Lower leg skin (tissue), 4 donors: ENCODE measurements around the gene PECR. TPM values are rescaled to one million over a fixed set of nuclear protein-coding genes. Genes with fewer than 3 reads are reported as not detected.
"Not testable (repeated sequence)": the region's sequence is repeated elsewhere in the genome, so short reads cannot be mapped to it uniquely, and the experiment has no call there.

ENCODE experiments used
- DNase-seq, 2 donors: peaks; one replicate each; pipeline ENCODE4 v3.0.0-alpha.2; 2019; ENCODE audit warnings: low spot score in 2 of 2
- H3K4me3 ChIP-seq: fragments of 200-600 bp; sonication (generic); 2 replicates; pipeline ENCODE4 v1.5.1; 2017; ENCODE audit warnings: mild to moderate bottlenecking, low read depth; ENCODE audit not compliant: poor library complexity, severe bottlenecking
- POLR2A ChIP-seq, 2 donors: fragments of 450-650 bp; IDR thresholded peaks; one replicate each; pipeline ENCODE4 v1.6.1; 2016 to 2017; ENCODE audit warnings: antibody characterized with exemption in 2 of 2, mild to moderate bottlenecking in 1 of 2, moderate library complexity in 1 of 2
- WGBS, 2 donors: methylation state at CpG; one replicate each; pipeline ENCODE4 v1.1.5; 2018; 5-methylcytosine and 5-hydroxymethylcytosine counted together
- intact Hi-C: fragments of 100-400 bp; cut with DNase I; formaldehyde crosslinking; loops from one replicate; pipeline ENCODE4 v1.15.0; 2023; ENCODE audit warnings: low total_unique reads
- total RNA-seq, 4 donors: library from RNA; depleted of rRNA; stranded (reverse); fragments of >200 nt; gene quantifications; one replicate each; pipeline ENCODE4 v1.1.0, GENCODE V29; 2016
- TF ChIP-seq, protein P1 (sequence below), 3 donors: fragments of 450-650 bp; IDR thresholded peaks; one replicate each; pipeline ENCODE4 v1.5.1; 2016; ENCODE audit warnings: antibody characterized with exemption in 3 of 3, mild to moderate bottlenecking in 3 of 3, moderate library complexity in 2 of 3

Gene PECR
- total RNA-seq, 4 donors from 2014 or later, result 4.8 to 14.6 (median 9.2) TPM

DNA sequence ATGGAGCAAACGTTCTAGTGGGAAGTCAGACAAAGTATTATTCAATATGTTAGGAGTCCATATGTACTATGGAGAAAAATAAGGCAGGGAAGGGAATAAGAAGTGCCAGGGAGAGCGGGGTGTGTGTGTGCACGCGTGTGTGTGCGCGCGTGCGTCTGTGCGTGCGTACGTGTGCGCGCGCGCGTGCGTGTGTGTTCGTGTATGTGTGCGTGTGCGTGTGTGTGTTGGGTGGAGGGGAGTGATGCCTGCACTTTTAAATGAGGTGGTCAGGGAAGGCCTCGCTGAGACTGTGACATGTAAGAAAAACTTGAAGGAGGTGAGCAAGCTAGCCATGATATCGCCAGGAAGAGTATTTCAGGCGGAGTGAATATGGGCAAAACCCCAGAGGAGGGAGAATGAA lies 66.6 kb downstream of the PECR start:
- no peak overlapping the region for H3K4me3 ChIP-seq
- TF ChIP-seq POLR2A (IDR thresholded peaks at IDR 0.05), result no peak
- TF ChIP-seq, protein P1, sequence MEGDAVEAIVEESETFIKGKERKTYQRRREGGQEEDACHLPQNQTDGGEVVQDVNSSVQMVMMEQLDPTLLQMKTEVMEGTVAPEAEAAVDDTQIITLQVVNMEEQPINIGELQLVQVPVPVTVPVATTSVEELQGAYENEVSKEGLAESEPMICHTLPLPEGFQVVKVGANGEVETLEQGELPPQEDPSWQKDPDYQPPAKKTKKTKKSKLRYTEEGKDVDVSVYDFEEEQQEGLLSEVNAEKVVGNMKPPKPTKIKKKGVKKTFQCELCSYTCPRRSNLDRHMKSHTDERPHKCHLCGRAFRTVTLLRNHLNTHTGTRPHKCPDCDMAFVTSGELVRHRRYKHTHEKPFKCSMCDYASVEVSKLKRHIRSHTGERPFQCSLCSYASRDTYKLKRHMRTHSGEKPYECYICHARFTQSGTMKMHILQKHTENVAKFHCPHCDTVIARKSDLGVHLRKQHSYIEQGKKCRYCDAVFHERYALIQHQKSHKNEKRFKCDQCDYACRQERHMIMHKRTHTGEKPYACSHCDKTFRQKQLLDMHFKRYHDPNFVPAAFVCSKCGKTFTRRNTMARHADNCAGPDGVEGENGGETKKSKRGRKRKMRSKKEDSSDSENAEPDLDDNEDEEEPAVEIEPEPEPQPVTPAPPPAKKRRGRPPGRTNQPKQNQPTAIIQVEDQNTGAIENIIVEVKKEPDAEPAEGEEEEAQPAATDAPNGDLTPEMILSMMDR (IDR thresholded peaks at IDR 0.05), result no peak
- intact Hi-C loops, result no loop called here
- WGBS, 2 donors, result 85 to 86% methylated on average over 23 of the region's 23 CpGs
- no peak for DNase-seq

DNA sequence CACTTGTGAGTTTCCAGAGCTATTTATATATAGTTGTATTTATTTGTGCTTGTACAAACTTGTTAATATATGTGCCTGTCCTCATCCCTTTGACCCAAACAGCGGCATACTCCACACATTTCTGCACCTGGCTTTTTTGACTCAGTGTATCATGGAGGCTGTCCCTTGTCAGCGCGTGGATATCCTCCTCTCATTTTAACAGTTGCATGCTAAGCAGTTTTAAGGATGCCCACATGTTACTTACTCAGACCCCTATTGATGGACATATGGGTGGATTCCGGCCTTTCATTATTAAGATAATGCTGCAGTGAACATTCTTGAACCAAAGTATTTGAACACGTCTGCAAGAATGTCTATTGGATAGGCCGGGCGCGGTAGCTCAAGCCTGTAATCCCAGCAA lies 67.6 kb downstream of the PECR start:
- TF ChIP-seq, protein P1 (IDR thresholded peaks at IDR 0.05), result no peak
- no peak for TF ChIP-seq POLR2A (IDR thresholded peaks at IDR 0.05)
- intact Hi-C loops, result no loop called here
- 75 to 84% methylated on average over 8 of the region's 8 CpGs for WGBS, 2 donors
- no peak for DNase-seq
- H3K4me3 ChIP-seq, result no peak overlapping the region

DNA sequence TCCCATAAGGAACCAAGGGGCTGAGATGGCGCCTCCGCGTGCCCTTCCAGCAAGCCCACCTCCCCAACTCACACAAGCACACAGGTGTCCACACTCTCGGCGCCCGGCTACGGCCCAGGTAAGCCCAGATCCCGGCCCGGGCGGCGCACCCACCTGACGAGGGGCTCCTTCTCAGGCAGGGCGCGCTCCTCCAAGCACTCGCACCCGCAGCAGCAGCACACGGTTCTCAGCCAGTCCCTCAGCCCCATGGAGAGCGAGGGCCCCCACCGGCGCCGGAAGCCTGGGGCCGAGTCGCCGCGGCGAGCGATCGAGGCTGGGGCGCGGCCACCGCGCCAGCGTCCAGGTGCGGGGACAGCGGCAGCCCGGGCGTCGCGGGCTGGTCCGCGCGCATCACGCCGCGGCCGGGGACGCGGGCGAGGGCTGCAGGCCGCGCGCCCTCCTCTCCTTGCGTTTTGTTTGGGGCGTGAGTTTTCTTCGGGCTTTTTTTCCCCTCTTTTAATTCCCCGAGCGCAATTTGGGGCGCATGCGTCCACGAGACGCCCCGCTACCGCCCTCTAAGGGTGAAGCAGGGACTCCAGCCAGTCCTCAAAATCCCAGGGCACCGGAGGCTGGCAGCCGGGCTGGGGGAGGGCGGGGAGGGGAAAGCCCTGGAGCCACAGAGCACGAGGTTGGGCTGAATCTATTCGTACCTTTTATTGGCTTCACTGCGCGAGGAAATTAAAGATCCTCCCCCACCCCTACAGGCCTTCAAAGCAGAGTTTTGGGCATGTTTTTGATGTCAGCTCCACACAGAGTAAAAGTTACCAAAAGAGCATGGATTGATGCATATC lies 68.3 kb downstream of the PECR start, which contains the start of gene MREG:
Gene MREG (minus strand): TSS at position 472 of the 830 bp plus-strand sequence. CDS start 224 bp downstream, at position 248.
- TF ChIP-seq POLR2A (IDR thresholded peaks at IDR 0.05), result no peak
- TF ChIP-seq, protein P1 (IDR thresholded peaks at IDR 0.05), result no peak
- intact Hi-C loops, result no loop called here
- peak; percentile 64 to 93 for DNase-seq
- 0 to 1% methylated on average over 62 to 64 of the region's 70 CpGs for WGBS, 2 donors
- peak within 1 kb of the TSS; percentile 86 for H3K4me3 ChIP-seq

DNA sequence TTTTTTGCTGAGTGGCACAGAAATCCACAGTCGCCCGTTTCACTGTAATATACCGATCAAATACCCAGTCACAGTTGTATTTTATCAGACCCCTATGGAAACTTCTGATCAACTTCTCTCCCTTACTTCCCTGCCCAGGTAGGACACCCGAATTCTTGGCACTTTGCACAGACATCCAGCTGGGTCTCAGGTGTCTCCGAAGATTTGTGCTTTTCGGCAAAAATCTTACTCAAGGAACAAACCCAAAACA lies 68.9 kb downstream of the PECR start:
- peak overlapping the region; percentile 86 for H3K4me3 ChIP-seq
- 4 to 8% methylated on average over 6 of the region's 6 CpGs for WGBS, 2 donors
- no peak for DNase-seq
- TF ChIP-seq, protein P1 (IDR thresholded peaks at IDR 0.05), result no peak
- no peak for TF ChIP-seq POLR2A (IDR thresholded peaks at IDR 0.05)
- intact Hi-C loops, result no loop called here

DNA sequence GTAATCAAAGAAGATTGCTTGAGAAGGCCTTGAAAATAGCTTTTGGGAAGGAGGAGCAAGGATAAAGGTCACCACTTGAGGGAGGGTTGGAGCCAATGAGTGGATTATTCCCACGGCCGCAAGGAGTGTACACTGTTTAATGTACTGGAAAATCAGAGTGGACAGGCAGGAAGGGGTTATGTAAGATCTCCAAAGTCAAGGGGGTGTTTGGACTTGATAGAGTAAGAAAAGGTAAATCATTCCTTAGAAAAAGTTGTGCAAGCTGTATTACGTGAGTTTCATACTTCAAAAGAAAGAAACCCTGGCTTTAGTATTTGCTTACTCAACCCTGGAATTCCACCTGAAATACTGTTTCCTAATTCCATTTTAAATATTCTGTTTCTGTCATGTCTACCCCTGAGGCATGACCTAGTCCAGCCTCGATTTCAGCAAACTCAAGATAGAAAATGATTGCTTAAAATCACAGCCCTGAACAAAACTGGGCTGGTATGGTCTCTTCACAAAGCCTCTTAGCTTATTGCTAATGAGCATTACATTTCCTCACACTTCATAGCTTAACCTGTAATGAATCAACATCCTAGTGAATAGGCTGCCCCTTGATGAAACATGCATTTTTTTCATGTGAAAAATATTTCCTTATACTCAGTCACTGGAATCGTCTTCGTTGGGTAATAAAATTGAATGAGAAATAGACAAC lies 69.3 kb downstream of the PECR start:
- no peak for TF ChIP-seq POLR2A (IDR thresholded peaks at IDR 0.05)
- TF ChIP-seq, protein P1 (IDR thresholded peaks at IDR 0.05), result no peak
- H3K4me3 ChIP-seq, result peak overlapping the region; percentile 86
- no peak for DNase-seq
- WGBS, 2 donors, result 18 to 25% methylated on average over 6 of the region's 6 CpGs
- intact Hi-C loops, result no loop called here

DNA sequence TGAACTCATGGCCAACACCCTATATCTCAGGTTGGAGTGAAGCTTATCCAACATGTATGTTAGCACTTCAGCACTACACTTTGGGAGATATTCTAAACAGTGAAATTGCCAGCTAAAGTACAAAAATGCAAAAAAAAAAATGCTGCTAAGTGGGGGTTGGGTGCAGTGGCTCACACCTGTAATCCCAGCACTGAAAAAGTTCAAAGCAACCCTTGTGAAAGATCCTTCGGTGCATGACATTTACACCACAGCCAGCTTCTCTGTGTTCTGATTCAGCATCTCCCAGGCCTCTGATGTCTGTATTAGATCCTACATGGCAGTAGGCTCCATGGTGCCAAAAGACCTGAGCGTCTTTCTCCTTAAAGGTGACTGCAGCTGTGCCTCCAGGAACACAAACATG lies 72.4 kb downstream of the PECR start:
- WGBS, 2 donors, result 87 to 93% methylated on average over 2 of the region's 2 CpGs
- intact Hi-C loops, DNase-seq, H3K4me3 ChIP-seq: not testable (repeated sequence)
